Dedifferentiated amniotic fluid mesenchymal stem cell (primary cell): ENCODE results near the gene ASCL2.
"Not testable (repeated sequence)": the region's sequence is repeated elsewhere in the genome, so short reads cannot be mapped to it uniquely, and the experiment has no call there.

Source experiments
- DNase-seq: peaks from one replicate; pipeline ENCODE4 v3.0.0-alpha.2; 2016; ENCODE audit errors: extremely low spot score

Gene ASCL2

GRCh38 chr11:2297623-2298030 is 27.2 kb upstream of the ASCL2 start:
- no peak for DNase-seq

- DNase-seq, result no peak
Measured at GRCh38 chr11:2296913-2297622, 26.7 kb upstream of the ASCL2 start.

GRCh38 chr11:2295971-2296912 is 25.9 kb upstream of the ASCL2 start:
- no peak for DNase-seq

- no peak for DNase-seq
Measured at GRCh38 chr11:2294926-2295290, 24.5 kb upstream of the ASCL2 start.

- DNase-seq, result no peak
Measured at GRCh38 chr11:2293984-2294925, 23.9 kb upstream of the ASCL2 start.

GRCh38 chr11:2293531-2293971 is 23.2 kb upstream of the ASCL2 start:
- DNase-seq, result no peak

GRCh38 chr11:2290351-2290841 is 20.0 kb upstream of the ASCL2 start:
- no peak for DNase-seq

GRCh38 chr11:2289859-2290258 is 19.5 kb upstream of the ASCL2 start:
- no peak for DNase-seq

GRCh38 chr11:2289350-2289749 is 19.0 kb upstream of the ASCL2 start:
- DNase-seq, result no peak

- no peak for DNase-seq
Measured at GRCh38 chr11:2287091-2287490, 16.7 kb upstream of the ASCL2 start.

GRCh38 chr11:2286350-2286749 is 16.0 kb upstream of the ASCL2 start:
- DNase-seq, result not testable (repeated sequence)

- DNase-seq, result no peak
Measured at GRCh38 chr11:2280208-2280607, 9.8 kb upstream of the ASCL2 start.

GRCh38 chr11:2277933-2278523 is 7.6 kb upstream of the ASCL2 start:
- DNase-seq, result no peak

- DNase-seq, result no peak
Measured at GRCh38 chr11:2277008-2277346, 6.6 kb upstream of the ASCL2 start.

GRCh38 chr11:2276280-2277007 is 6.1 kb upstream of the ASCL2 start:
- no peak for DNase-seq

- DNase-seq, result no peak
Measured at GRCh38 chr11:2275334-2276279, 5.2 kb upstream of the ASCL2 start.

- no peak for DNase-seq
Measured at GRCh38 chr11:2273771-2274170, 3.4 kb upstream of the ASCL2 start.

- no peak for DNase-seq
Measured at GRCh38 chr11:2273311-2273710, 2.9 kb upstream of the ASCL2 start.

- DNase-seq, result no peak
Measured at GRCh38 chr11:2272946-2273280, 2.5 kb upstream of the ASCL2 start.
